ENCODE data around the gene EMILIN2.
A peak's percentile ranks its signal among the peaks of the same experiment; 100 is the strongest.

Gene EMILIN2

DNA sequence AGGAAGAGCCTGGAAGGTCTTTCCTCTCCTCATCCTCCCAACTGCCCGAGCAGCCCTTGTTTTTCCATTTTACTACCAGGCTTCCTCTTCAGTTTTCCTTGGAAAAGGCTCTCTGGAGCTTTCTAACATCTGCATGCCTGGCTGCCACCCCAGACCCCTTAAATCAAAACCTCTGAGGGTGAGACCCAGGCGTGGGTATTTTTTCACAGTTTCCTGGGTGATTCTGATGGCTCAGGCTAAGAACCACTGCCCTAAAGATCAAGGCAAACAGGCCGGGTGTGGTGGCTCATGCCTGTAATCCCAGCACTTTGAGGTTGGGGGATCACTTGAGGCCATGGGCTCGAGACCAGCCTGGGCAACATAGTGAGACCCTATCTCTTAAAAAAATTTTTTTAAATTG is 35.4 kb downstream of the EMILIN2 start:
- Histone ChIP-seq H3K4me2 (ENCODE audit: low read depth, low read length, poor library complexity, severe bottlenecking) (no peak overlapping the region), H3K27me3 (ENCODE audit: insufficient read depth, low read length, poor library complexity, severe bottlenecking) (no peaks in the 10 kb centered on the region), H3K36me3 (ENCODE audit: insufficient read depth, low read length) (no peaks in the 10 kb centered on the region), H3K9me2 (replicated peaks; ENCODE audit: low read depth, low read length) (no peaks in the 10 kb centered on the region), H3K9me3 (ENCODE audit: insufficient read depth, low read depth, low read length) (no peaks in the 10 kb centered on the region), H3K79me2 (ENCODE audit: insufficient read depth, low read length) (no peaks in the 10 kb centered on the region), H3K4me1 (ENCODE audit: insufficient read depth, low read length, poor library complexity, severe bottlenecking) (peaks cover 29% of the 10 kb centered on the region), H3K4me3 (ENCODE audit: low read length, poor library complexity, severe bottlenecking) (no peak overlapping the region), H4K20me1 (ENCODE audit: insufficient read depth, low read length, poor library complexity, severe bottlenecking) (no peaks in the 10 kb centered on the region), H3F3A (ENCODE audit: low read depth) (no peaks in the 10 kb centered on the region), H2AFZ (ENCODE audit: low read length) (no peak overlapping the region), H3K9ac (ENCODE audit: low read depth, low read length, poor library complexity, severe bottlenecking) (no peak overlapping the region)
- TF ChIP-seq EZH2phosphoT487 (IDR thresholded peaks at IDR 0.05; ENCODE audit: borderline replicate concordance), result no peak
- TF ChIP-seq, protein P1, sequence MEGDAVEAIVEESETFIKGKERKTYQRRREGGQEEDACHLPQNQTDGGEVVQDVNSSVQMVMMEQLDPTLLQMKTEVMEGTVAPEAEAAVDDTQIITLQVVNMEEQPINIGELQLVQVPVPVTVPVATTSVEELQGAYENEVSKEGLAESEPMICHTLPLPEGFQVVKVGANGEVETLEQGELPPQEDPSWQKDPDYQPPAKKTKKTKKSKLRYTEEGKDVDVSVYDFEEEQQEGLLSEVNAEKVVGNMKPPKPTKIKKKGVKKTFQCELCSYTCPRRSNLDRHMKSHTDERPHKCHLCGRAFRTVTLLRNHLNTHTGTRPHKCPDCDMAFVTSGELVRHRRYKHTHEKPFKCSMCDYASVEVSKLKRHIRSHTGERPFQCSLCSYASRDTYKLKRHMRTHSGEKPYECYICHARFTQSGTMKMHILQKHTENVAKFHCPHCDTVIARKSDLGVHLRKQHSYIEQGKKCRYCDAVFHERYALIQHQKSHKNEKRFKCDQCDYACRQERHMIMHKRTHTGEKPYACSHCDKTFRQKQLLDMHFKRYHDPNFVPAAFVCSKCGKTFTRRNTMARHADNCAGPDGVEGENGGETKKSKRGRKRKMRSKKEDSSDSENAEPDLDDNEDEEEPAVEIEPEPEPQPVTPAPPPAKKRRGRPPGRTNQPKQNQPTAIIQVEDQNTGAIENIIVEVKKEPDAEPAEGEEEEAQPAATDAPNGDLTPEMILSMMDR (conservative IDR thresholded peaks at IDR 0.05; ENCODE audit: low read length), result no peak

DNA sequence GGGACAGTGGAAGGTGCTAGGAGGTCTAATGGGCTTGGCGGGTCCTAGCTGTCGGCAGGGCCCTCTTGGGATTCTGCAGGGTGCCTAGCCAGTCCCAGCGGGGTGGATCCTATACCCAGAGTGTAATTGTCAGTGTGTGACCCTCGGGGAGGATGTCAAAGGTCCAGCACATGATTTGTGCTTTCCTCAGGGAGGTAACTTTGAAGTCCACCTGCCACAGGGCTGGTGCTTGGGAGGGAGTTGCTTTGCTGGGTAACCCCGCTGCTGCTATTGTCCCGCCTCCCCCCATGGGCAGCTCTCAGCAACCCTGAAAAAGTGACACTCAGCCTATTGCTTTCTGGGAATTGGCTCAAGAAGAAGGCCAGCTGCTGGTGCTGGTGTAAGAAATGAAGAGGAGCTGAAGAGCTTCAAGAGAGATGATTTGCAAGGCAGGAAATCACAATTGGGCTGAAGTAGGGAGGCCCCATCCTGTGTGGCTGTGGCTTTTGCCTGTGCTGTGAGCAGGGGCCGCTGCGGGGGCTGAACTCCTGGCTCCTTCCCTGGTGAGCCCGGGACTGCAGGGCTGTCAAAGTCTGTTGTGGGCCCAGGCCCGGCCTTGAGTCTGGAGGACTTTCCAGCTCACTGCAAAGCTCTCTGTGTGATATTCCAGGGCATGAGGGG is 36.4 kb downstream of the EMILIN2 start:
- Histone ChIP-seq H3K27me3 (ENCODE audit: insufficient read depth, low read length, poor library complexity, severe bottlenecking) (no peaks in the 10 kb centered on the region), H3K9ac (ENCODE audit: low read depth, low read length, poor library complexity, severe bottlenecking) (peak overlapping the region; percentile 62), H4K20me1 (ENCODE audit: insufficient read depth, low read length, poor library complexity, severe bottlenecking) (no peaks in the 10 kb centered on the region), H2AFZ (ENCODE audit: low read length) (peak overlapping the region; percentile 88), H3K79me2 (ENCODE audit: insufficient read depth, low read length) (no peaks in the 10 kb centered on the region), H3K9me3 (ENCODE audit: insufficient read depth, low read depth, low read length) (no peaks in the 10 kb centered on the region), H3K4me1 (ENCODE audit: insufficient read depth, low read length, poor library complexity, severe bottlenecking) (peaks cover 32% of the 10 kb centered on the region), H3K36me3 (ENCODE audit: insufficient read depth, low read length) (no peaks in the 10 kb centered on the region), H3F3A (ENCODE audit: low read depth) (no peaks in the 10 kb centered on the region), H3K4me3 (ENCODE audit: low read length, poor library complexity, severe bottlenecking) (peak overlapping the region; percentile 55), H3K4me2 (ENCODE audit: low read depth, low read length, poor library complexity, severe bottlenecking) (peak overlapping the region; percentile 81), H3K9me2 (replicated peaks; ENCODE audit: low read depth, low read length) (no peaks in the 10 kb centered on the region)
- no peak for TF ChIP-seq EZH2phosphoT487 (IDR thresholded peaks at IDR 0.05; ENCODE audit: borderline replicate concordance)
- TF ChIP-seq, protein P1 (conservative IDR thresholded peaks at IDR 0.05; ENCODE audit: low read length), result no peak

- Histone ChIP-seq H3K9me3 (ENCODE audit: insufficient read depth, low read depth, low read length) (no peaks in the 10 kb centered on the region), H3F3A (ENCODE audit: low read depth) (no peaks in the 10 kb centered on the region), H3K9me2 (replicated peaks; ENCODE audit: low read depth, low read length) (no peaks in the 10 kb centered on the region), H3K4me3 (ENCODE audit: low read length, poor library complexity, severe bottlenecking) (no peak overlapping the region), H3K36me3 (ENCODE audit: insufficient read depth, low read length) (no peaks in the 10 kb centered on the region), H3K4me1 (ENCODE audit: insufficient read depth, low read length, poor library complexity, severe bottlenecking) (peaks cover 32% of the 10 kb centered on the region), H4K20me1 (ENCODE audit: insufficient read depth, low read length, poor library complexity, severe bottlenecking) (no peaks in the 10 kb centered on the region), H3K4me2 (ENCODE audit: low read depth, low read length, poor library complexity, severe bottlenecking) (no peak overlapping the region), H2AFZ (ENCODE audit: low read length) (peak overlapping the region; percentile 61; the same call in 1 of the 2 replicates), H3K27me3 (ENCODE audit: insufficient read depth, low read length, poor library complexity, severe bottlenecking) (no peaks in the 10 kb centered on the region), H3K9ac (ENCODE audit: low read depth, low read length, poor library complexity, severe bottlenecking) (no peak overlapping the region), H3K79me2 (ENCODE audit: insufficient read depth, low read length) (no peaks in the 10 kb centered on the region)
- TF ChIP-seq, protein P1 (conservative IDR thresholded peaks at IDR 0.05; ENCODE audit: low read length), result no peak
- TF ChIP-seq EZH2phosphoT487 (IDR thresholded peaks at IDR 0.05; ENCODE audit: borderline replicate concordance), result no peak
These were observed 38.0 kb downstream of the EMILIN2 start for GRCh38 chr18:2884706-2885285.

Data from Loucy (cell line).